Stimulated activated CD4-positive, alpha-beta T cell treated with anti-CD3 and anti-CD28 coated beads, TNF-alpha, amount 100 ng/mL, for 1 hour (primary cell): Measurements from ENCODE around the gene CRY1.
A peak's percentile ranks its signal among the peaks of the same experiment; 100 is the strongest.
"Not testable (repeated sequence)": the region's sequence is repeated elsewhere in the genome, so short reads cannot be mapped to it uniquely, and the experiment has no call there.

Source experiments
- DNase-seq, 3 donors: peaks; one replicate each; pipeline ENCODE4 v3.0.0-alpha.2; 2020; ENCODE audit warnings: low read depth in 3 of 3, low spot score in 1 of 3

CRY1 gene

DNA sequence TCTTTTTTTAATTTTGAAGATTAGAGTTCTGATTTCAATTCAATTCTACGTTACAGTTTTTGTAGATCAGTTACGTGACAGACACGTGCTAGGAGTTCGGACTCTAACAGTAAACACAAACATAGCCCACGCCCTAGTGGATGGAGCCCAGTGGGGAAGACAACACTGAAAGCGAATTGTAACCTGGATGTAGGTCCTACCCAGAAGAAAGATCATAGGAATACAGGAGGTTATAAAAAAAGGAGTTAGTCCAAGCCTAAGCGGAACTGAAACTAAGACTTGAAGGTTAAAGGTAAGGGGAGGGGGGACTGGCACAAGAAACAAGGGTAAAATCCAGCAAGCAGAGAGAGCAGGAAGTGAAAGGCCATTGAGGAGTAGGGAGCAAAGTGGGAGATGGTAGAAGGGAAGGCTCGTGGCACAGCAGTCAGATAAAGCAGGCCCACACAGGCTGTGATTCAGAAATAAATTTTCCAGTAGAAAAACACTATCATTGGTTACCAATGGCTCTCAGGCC is 15.7 kb upstream of the CRY1 start:
- no peak for DNase-seq

DNA sequence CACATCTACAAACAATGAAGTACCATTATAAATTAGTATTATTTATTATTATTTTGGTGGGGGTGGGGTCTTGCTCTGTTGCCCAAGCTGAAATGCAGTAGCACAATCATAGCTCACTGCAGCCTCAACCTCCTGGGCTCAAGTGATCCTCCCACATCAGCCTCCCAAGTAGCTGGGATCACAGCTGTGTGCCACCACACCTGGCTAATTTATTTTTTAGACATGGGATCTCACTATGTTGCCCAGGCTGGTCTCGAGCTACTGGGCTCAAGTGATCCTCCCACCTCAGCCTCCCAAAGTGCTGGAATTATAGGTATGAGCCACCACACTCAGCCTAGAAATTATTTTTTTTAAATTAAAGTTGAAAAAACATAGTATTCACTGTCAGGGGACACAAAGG is 15.0 kb upstream of the CRY1 start:
- DNase-seq, result not testable (repeated sequence)

DNA sequence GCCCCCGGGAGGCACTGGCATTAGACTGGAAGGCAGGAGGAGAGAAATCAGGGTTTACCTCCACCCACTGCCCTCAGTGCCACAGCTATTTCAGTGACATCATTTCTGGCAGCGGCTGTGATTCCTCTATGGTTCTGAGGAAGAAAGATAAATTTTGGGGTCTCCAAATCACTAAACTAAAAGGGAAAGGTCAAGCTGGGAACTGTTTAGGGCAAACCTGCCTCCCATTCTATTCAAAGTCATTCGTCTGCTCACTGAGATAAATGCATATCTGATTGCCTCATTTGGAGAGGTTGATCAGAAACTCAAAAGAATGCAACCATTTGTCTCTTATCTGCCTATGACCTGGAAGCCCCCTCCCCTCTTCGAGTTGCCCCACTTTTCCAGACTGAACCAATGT is 14.0 kb upstream of the CRY1 start:
- DNase-seq, result no peak

DNA sequence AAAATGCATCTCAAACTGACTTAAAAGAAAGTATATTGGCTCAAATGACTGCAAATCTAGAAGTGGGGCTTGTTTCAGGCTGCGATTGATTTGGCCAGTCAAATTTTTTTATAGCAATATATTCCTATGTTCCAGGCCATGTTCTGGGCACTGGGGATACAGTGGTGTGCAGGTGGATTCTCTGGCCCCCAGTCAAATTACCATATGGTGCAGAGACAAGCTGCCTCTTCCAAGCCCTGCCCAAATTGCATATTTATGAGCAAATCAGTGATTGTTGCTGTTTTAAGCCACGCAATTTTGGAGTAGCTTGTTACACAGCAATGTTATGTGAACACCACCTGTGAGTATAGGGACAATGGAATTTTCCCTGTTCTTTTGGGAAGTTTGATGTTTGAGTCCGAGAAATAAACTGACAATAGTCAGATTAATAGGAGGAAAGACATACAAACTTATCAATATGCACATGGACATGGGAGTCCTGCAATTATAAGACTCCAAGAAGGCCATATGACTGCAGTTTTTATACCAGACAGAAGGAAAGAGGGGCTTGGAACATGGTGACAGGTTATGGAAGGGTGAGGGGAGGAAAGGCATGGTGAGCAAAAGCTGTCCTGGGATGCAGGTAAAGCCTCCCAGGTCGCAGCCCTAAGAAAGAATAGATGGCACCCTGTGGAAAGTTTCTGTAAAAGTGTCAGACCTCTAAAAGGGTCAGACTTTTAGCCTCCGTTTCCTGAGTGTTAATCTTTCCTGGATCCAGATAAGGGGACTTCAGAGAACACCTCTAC is 13.1 kb upstream of the CRY1 start:
- no peak for DNase-seq

DNA sequence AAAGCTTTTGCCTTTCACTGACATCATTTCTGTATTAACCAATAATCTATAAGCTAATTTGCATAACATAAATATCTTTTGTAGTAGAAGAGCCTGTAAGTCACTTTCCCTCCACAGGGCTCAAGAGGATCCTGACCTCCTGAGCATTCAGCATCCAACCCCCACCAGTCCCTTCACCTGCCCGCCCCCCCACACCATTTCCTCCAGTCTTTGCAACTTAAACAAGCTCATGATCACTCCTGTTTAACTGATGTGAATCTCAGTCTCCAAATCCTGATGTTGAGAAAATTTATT is 12.0 kb upstream of the CRY1 start:
- no peak for DNase-seq

DNA sequence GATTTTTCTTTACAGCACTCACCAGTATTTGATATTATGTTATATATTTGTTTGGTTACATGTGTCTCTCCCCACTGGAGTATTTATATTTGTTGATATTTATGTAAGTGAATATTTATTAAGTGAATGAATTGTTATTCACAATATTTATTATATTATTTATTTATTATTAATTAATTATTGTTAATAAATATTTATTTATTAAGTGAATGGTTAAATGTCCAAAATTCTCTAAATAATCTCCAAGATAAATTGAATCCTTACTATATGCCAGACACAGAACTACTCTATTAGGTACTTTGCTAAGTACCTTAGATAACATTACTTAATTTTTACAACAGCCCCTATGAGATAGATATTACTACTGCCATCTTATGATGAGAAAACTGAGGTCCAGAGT is 10.2 kb upstream of the CRY1 start:
- no peak for DNase-seq

DNA sequence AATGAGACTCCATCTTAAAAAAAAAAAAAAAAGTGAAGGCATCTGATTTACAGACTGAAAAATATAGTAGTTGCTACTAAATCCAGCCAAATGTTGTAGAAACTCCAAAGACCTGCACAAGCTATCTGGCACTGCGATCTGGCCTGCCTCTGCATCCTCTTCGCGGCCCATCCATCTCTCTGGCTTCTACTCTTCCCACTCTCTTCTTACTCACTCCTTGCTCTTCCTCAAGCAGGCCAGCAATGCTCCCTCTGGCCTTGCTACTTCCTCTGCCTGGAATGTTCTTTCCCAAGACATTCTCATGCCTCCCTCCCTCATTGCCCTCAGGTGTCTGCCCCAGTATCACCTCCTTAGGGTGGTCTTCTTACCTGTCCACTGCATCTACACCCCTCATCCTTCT is 9.7 kb upstream of the CRY1 start:
- no peak for DNase-seq

DNA sequence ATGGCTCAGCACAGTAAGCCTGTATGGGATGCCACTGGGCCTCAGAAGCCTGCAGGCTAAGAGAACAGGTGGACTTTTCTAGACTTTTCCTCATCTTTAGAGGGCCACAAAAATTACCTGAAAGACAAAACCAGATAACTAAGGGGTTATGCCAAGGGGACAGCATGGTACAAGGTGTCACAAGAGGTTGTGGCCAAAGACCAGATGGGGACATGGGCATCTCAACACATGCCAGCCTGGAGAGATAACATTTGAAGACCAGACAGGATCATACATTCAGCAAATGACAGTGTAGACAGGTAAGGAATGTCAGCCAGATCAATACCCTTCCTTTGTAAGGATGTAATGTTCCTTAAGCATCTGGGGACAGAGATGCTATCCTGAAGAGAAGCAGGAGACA is 8.9 kb upstream of the CRY1 start:
- no peak for DNase-seq

DNA sequence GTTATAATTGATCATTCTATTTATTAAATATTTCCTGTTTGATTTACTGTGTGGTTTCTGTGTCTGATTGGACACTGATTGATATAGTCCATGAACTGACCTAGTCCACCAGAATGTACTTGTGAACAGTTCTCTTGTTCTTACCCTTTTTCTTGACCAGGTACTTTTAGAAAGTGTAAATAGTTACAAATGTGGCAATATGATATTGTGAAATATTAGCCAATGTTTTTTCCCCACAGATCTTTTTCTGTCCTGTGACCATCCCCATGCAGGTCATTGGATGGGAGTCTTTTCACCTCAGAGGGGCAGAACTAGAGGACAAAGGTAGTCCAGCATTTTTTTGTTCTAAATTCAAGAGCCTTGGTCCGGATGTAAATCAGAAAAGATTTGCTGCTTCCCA is 8.3 kb upstream of the CRY1 start:
- no peak for DNase-seq

DNA sequence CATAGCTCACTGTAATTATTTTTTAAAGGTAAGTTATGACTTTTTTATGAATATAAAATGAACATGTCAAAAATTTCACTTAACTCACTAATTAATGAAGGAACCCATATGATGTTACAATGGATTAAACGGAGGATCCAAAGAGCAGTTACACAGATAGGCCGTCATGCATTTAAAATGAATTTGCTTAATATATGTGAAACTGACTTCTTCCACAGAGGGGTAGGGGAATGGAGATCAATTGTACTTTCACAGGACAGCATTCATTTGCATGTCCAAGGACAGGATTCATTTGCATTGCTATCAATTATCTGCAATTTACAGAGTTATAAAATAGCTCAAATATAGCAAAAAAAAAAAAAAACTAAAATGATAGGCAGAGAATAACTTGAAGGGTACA is 6.6 kb upstream of the CRY1 start:
- no peak for DNase-seq

DNA sequence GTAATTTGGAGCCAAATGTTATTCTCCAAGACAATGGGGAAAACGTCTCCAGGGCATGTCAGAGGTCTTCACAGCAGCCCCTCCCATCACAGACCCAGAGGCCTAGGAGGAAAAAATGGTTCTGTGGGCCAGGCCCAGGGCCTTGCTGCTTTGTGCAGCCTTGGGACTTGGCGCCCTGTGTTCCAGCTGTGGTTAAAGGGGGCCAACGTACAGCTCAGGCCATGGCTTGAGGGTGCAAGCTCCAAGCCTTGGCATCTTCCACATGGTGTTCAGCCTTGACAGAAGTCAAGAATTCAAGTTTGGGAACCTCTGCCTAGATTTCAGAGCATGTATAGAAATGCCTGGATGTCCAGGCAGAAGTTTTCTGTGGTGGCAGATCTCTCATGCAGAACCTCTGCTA is 3.2 kb upstream of the CRY1 start:
- DNase-seq, result no peak

DNA sequence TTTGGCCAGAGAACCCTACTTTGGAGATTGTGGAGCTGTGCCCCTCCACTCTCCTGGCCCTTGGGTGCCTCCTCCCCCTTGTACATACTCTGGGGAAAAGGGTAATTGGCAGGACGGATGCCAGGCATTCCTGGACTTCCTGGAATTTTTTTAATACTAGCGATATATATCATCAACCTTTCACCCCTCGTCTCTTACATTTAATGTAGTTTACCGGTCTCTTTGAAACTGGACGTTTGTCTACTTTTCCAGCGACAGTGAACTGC is 767 bp upstream of the CRY1 start:
- no peak for DNase-seq

DNA sequence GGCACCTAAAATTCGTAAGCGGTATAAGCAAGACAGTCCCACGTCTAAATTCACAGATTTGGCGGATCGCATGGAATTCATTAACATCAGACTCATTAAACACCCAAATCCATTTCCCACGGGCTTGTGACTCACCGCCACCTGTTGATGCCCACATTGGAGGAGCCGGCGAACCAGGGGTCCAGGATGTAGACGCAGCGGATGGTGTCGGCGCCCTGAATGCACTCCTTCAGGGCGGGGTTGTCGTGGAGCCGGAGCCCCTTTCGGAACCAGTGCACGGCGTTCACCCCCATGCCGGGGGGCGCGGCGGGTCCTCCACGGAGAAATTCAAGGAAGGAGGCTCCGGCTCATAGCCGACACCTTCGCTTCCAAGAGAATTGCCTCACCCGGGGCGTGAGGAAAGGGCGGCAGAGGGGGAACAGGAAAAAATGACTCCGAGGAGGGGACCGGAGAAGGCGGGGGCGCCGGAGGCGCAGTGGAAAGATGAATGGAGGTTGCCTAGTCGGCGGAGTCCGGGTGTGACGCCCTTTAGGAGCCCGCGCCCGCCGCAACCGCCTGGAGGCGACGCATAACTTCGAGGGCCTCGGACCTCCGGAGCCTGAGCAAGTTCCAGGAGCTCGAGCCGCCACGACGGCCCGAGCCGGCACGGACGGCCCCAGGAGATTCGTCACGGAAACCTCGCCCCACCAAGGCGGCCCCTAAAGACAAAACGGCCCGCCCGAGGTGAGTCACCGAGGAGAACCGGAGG is 506 bp downstream of the CRY1 start:
- peak; percentile 45 to 57 (median 54) for DNase-seq

DNA sequence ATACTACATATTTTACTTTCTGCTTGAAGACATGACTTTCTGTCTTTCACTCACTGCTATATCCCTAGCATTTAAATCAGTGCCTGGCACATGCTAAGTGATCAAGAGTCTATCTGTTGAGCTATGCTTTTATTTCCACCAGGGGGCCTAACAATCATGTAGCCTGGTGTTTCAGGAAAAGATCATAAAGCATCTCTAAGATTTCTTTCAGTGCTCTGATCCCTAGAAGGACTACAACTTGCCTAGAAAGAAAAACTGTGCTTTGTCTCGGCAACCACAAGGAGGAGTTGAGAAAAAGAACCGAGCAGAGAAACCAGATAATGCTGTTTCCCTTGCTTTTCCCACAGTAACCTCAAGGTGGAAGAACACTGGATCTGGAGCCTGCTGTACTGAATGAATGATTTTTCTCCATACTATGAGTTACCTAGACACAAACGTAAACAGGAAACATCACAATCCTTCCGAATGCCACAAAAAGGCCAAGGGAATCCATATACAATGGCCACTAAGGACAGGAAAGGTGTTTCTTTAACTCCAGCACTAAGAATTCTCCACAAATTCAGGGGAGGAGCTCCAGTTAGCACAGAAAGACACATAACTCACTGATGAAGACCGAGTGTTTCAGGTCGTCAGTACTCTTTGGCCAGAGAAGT is 1.2 kb downstream of the CRY1 start:
- peak in 1 of 3 donors; percentile 2 for DNase-seq

DNA sequence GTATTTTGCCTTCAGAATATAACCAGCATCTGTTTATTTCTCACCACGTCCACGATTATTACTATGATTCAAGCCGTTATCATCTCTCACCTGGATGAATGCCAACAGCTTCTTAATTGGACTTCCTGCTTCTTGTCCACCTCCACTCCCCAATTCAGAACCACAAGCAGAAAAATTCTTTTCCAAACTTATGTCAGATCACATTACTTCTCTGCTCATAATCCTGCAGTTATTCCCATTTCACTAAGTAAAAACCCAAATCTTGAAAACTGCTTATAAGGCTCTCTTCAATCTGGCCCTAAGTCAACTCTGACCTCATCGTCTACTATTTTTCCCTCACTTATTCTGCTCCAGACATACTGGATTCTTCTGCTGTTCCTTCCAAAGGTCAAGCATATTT is 2.0 kb downstream of the CRY1 start:
- DNase-seq, result no peak

DNA sequence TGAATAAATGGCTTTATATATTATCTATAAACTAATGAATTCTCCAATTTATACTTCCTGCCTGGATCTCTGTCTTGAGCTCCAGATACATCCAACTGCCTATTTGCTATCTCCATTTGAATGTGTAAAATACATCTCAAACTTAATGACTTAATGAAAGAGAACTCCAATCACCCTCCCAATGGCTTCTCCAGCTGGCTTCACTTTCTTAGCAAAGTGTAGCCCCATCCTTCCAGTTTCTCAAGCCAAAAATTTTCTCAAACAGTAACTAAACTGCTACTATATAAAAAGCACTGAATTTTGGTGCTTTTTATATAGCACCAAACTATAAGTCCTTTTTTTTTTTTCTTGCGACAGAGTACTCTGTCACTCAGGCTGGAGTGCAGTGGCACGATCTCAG is 2.6 kb downstream of the CRY1 start:
- DNase-seq, result no peak

DNA sequence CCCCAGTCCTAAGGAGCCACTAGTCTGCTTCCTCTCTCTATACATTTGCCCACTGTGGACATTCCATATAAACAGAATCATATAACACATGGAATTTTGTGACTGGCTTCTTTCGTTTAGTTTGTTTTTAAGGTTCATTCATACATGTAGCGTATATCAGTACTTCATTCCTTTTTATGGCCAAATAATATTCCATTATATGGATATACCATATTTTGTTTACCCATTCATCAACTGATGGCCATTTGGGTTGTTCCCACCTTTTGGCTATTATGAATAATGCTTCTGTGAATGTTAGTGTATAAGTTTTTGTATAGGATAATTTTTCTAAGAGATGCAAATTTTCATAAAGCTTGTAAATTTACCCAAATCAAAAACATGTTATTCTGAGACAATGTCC is 4.4 kb downstream of the CRY1 start:
- DNase-seq, result no peak

DNA sequence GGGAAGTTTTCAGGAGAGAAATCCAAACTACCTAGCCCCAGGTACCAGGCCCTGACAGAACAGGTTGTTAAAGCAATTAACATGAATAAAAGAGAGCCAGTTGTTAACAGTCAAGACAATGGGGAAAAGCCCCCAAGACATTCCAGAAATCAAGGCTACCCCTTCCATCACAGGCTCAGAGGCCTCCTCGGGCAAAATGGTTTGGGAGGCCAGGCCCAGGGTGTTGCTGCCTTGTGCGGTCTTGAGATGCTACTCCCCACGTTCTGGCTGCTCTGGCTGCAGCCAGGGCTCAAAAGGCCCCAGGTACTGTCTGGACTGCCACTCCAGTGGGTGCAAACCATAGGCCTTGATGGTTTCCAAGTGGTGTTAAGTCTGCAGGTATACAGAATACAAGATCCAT is 7.0 kb downstream of the CRY1 start:
- no peak for DNase-seq

DNA sequence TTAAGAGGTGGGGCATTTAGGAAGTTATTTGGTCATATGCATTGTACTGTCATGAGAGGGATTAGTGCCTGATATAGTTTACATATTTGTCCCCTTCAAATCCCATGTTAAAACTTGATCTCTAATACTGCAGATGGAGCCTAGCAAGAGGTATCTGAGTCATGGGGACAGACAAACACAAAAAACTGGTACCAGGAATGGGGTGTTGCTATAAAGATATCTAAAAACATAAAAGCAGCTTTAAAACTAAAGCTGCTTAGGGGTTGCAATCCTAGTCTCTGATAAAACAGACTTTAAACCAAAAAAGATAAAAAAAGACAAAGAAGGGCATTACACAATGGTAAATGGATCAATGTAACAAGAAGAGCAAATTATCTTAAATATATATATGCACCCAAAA is 11.6 kb downstream of the CRY1 start:
- DNase-seq, result no peak

DNA sequence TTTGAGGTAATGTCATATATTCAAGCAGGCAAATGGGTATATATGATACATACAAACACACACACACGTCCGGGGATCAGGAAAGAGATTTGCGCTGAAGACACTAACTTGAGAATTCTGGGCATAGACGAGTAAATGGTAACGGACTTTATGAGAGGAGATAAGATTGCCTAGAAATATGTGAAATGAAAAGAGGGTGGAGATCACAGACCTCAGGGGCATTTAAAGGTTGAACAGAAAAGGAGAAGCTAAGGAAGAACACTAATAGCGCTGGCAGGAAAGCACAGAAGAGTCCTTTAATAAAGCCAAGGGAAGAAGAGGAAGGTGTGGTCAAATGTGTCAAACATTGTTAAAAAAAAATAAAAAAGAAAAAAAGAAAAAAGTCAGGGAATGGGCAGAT is 13.1 kb downstream of the CRY1 start:
- DNase-seq, result no peak

DNA sequence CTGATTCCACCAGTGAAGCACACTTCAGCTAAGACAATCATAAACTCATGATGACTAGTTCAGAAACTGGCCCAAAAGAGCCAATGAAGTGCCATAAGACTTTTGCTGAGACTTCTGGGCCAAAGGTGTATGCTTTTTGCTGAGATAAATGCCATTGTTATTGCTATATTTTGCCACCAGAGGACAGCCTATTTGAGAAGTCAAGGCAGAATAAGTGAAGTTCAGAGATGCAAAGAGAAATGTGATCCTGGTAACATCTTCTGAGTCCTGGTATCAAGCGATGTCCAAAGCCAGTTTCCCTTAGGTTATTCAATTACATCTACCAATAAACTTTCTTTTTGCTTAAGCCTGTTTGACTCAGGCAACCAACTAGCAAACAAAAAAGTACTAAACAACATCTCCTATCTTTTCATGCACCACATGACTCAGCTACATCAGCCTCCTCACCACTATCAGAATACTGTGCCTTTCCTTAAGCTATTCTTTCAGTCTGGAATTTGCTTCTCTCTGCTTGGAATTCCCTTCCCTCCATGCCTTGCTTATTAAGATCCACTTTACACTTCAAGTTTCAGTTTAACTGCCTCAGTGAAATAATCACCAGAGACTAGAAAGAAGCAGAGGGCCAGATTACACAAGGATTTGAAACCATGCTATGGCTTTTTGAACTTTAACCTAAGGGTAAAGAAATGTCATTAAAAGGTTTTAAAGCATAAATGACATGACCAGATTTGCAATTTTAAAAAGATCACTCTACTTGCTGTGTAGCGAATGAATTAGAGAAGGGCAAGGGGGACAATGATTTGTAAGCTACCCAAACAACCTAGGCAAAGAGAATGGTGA is 14.0 kb downstream of the CRY1 start:
- DNase-seq, result no peak

DNA sequence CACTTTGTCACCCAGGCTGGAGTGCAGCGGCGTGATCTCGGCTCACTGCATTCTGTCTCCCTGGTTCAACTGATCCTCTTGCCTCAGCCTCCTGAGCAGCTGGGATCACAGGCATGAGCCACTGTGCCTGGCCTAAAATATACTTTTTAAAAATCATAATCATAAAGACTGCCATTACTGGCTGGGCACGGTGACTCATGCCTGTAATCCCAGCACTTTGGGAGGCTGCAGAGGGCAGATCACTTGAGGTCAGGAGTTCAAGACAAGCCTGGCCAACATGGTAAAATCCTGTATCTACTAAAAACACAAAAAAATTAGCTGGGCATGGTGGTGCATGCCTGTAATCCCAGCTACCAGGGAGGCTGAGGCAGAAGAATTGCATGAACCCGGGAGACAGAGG is 20.1 kb downstream of the CRY1 start:
- not testable (repeated sequence) for DNase-seq
